SK-N-SH (cell line): ENCODE results near the gene FBXO31. TPM values are rescaled to one million over a fixed set of nuclear protein-coding genes. Genes with fewer than 3 reads are reported as not detected.

Source experiments
- CTCF ChIA-PET: fragments of 300-600, 350-600 bp; formaldehyde crosslinking; extraction: SDS; loops from one replicate; lab custom pipeline; 2021; lab: Yijun Ruan, JAX
- POLR2A ChIA-PET: fragments of 350-600 bp; sonication (Branson Sonifier 250); formaldehyde crosslinking; extraction: SDS; loops from one replicate; lab custom pipeline; 2020; ENCODE audit warnings: antibody characterized with exemption, inconsistent platforms; lab: Yijun Ruan, JAX
- DNase-seq: peaks from one replicate; pipeline ENCODE4 v3.0.0; 2012
- H2AFZ ChIP-seq: fragments of 200-600 bp; sonication (generic); 2 replicates; pipeline ENCODE4 v1.8.1; 2016; ENCODE audit warnings: antibody characterized with exemption, mild to moderate bottlenecking, low read depth
- H3F3A ChIP-seq: fragments of 200-600 bp; sonication (generic); replicated peaks from 2 replicates; pipeline ENCODE3; 2016; ENCODE audit warnings: antibody characterized with exemption, mild to moderate bottlenecking; ENCODE audit not compliant: insufficient read depth
- H3K27ac ChIP-seq, 2 experiments: fragments of 200-500 bp in 1 of 2; fragments of 200-600 bp in 1 of 2; sonication (Bioruptor generic) in 1 of 2; sonication (generic), shearing (Covaris generic) in 1 of 2; 2 replicates each; pipeline versions ENCODE4 v1.5.1 to v1.6.1; 2014 to 2016; ENCODE audit warnings: low read depth in 2 of 2, inconsistent platforms in 1 of 2, low read length in 1 of 2, mild to moderate bottlenecking in 1 of 2, mixed read lengths in 1 of 2
- H3K27me3 ChIP-seq: fragments of 200-600 bp; sonication (generic), shearing (Covaris generic); 2 replicates; pipeline ENCODE4 v1.6.1; 2016; ENCODE audit warnings: mixed run types; ENCODE audit not compliant: insufficient read depth
- H3K36me3 ChIP-seq, 2 experiments: fragments of 200-500 bp in 1 of 2; fragments of 200-600 bp in 1 of 2; sonication (Bioruptor generic) in 1 of 2; sonication (generic) in 1 of 2; replicated peaks in 1 of 2; 2 replicates each; pipeline versions ENCODE3 to v1.5.1; 2014 to 2016; ENCODE audit warnings: low read length in 1 of 2, mild to moderate bottlenecking in 1 of 2; ENCODE audit not compliant: insufficient read depth in 2 of 2, control insufficient read depth in 1 of 2
- H3K4me1 ChIP-seq, 2 experiments: fragments of 200-500 bp in 1 of 2; fragments of 200-600 bp in 1 of 2; sonication (Bioruptor generic) in 1 of 2; sonication (generic), shearing (Covaris generic) in 1 of 2; 2 replicates each; pipeline versions ENCODE4 v1.5.1 to v1.6.1; 2014 to 2016; ENCODE audit warnings: low read depth in 1 of 2, low read length in 1 of 2, mixed run types in 1 of 2; ENCODE audit not compliant: insufficient read depth in 2 of 2, control insufficient read depth in 1 of 2
- H3K4me2 ChIP-seq: fragments of 200-600 bp; sonication (generic), shearing (Covaris generic); 2 replicates; pipeline ENCODE4 v1.6.1; 2017; ENCODE audit warnings: mixed run types
- H3K4me3 ChIP-seq, 2 experiments: fragments of 200-500 bp in 1 of 2; fragments of 200-600 bp in 1 of 2; sonication (Bioruptor generic) in 1 of 2; sonication (generic), shearing (Covaris generic) in 1 of 2; 2 replicates each; pipeline versions ENCODE4 v1.5.1 to v1.8.1; 2014 to 2016; ENCODE audit warnings: low read depth in 2 of 2, inconsistent platforms in 1 of 2, low read length in 1 of 2, mild to moderate bottlenecking in 1 of 2, mixed read lengths in 1 of 2, moderate library complexity in 1 of 2
- H3K79me2 ChIP-seq: fragments of 200-600 bp; sonication (generic); 2 replicates; pipeline ENCODE4 v1.8.1; 2017; ENCODE audit warnings: mild to moderate bottlenecking; ENCODE audit not compliant: insufficient read depth
- H3K9ac ChIP-seq: fragments of 200-600 bp; sonication (generic); 2 replicates; pipeline ENCODE4 v1.6.1; 2017; ENCODE audit warnings: mixed run types
- H3K9me2 ChIP-seq: fragments of 200-600 bp; sonication (generic); 2 replicates; pipeline ENCODE4 v1.6.1; 2017; ENCODE audit warnings: mixed run types
- H3K9me3 ChIP-seq: fragments of 200-600 bp; sonication (generic); 2 replicates; pipeline ENCODE4 v1.6.1; 2017; ENCODE audit warnings: mixed run types, mild to moderate bottlenecking, moderate library complexity
- H4K20me1 ChIP-seq: fragments of 200-600 bp; sonication (generic); 2 replicates; pipeline ENCODE4 v1.6.1; 2017; ENCODE audit warnings: mild to moderate bottlenecking, mixed run types; ENCODE audit not compliant: insufficient read depth
- CTCF ChIP-seq: fragments of 200-600 bp; sonication (generic); IDR thresholded peaks from 2 replicates; pipeline ENCODE4 v1.6.1; 2017; ENCODE audit warnings: antibody characterized with exemption, mild to moderate bottlenecking, moderate library complexity
- ELF1 ChIP-seq: IDR thresholded peaks from 2 replicates; pipeline ENCODE4 v1.4.0; 2012
- EZH2phosphoT487 ChIP-seq: fragments of 200-600 bp; sonication (generic); IDR thresholded peaks from 2 replicates; pipeline ENCODE4 v1.6.1; 2017; ENCODE audit warnings: low read depth, mixed run types, mild to moderate bottlenecking, antibody characterized with exemption, moderate library complexity, borderline replicate concordance
- FOXM1 ChIP-seq: IDR thresholded peaks from 2 replicates; pipeline ENCODE4 v1.4.0; 2012; ENCODE audit warnings: low read depth, mild to moderate bottlenecking
- GABPA ChIP-seq: IDR thresholded peaks from 2 replicates; pipeline ENCODE4 v1.4.0; 2012; ENCODE audit warnings: low read depth, mild to moderate bottlenecking
- GATA2 ChIP-seq: sonication (generic); formaldehyde crosslinking; IDR thresholded peaks from 2 replicates; pipeline ENCODE4 v1.5.0; 2020; ENCODE audit warnings: mild to moderate bottlenecking, missing genetic modification reagents
- IRF3 ChIP-seq: fragments of 150-350 bp; IDR thresholded peaks from 2 replicates; pipeline ENCODE4 v1.6.1; 2016; ENCODE audit warnings: mild to moderate bottlenecking, low read depth, low read length
- MAX ChIP-seq: IDR thresholded peaks from 2 replicates; pipeline ENCODE4 v1.4.0; 2012; ENCODE audit warnings: low read depth
- NFIC ChIP-seq: IDR thresholded peaks from 2 replicates; pipeline ENCODE4 v1.4.0; 2012; ENCODE audit warnings: borderline replicate concordance
- RCOR1 ChIP-seq: fragments of 150-350 bp; IDR thresholded peaks from 2 replicates; pipeline ENCODE4 v1.6.1; 2017; ENCODE audit warnings: antibody characterized with exemption, low read length
- RFX5 ChIP-seq: IDR thresholded peaks from 2 replicates; pipeline ENCODE4 v1.6.1; 2012; ENCODE audit warnings: mild to moderate bottlenecking, improper control_type of control experiment, low read length
- RXRA ChIP-seq: IDR thresholded peaks from 2 replicates; pipeline ENCODE4 v1.4.0; 2012; ENCODE audit warnings: low read depth, mild to moderate bottlenecking, borderline replicate concordance
- SMC3 ChIP-seq: IDR thresholded peaks from 2 replicates; pipeline ENCODE4 v1.6.1; 2012; ENCODE audit warnings: low read depth, low read length, improper control_type of control experiment
- USF1 ChIP-seq: IDR thresholded peaks from 2 replicates; pipeline ENCODE4 v1.4.0; 2012; ENCODE audit warnings: low read depth, borderline replicate concordance
- whole genome bisulfite sequencing: methylation state at CpG from one replicate; pipeline ENCODE4 v1.1.6; 2017; ENCODE audit warnings: low lambda C conversion rate; 5-methylcytosine and 5-hydroxymethylcytosine counted together
- polyA plus RNA-seq, 3 experiments: library from polyadenylated mRNA; depleted of rRNA; stranded (reverse); fragments of >200 nt; gene quantifications; 2 replicates each; pipeline ENCODE4 v1.2.3, GENCODE V29; 2012

The FBXO31 gene
- polyA plus RNA-seq, 1 of the 3 experiments (the other 2 are of a cell fraction): 14.2 TPM

GRCh38 chr16:87330646-87331045 lies 52.9 kb downstream of the FBXO31 start:
- DNase-seq: no peak
- no peak for TF ChIP-seq CTCF
- TF ChIP-seq ELF1: no peak
- no peak for TF ChIP-seq USF1
- no peak for TF ChIP-seq SMC3
- TF ChIP-seq EZH2phosphoT487: no peak
- TF ChIP-seq GABPA: no peak
- no peak for TF ChIP-seq NFIC
- TF ChIP-seq GATA2 (CRISPR knock-in tag): no peak
- no peak for TF ChIP-seq MAX
- no peak for TF ChIP-seq RXRA
- no peak for TF ChIP-seq RFX5
- no peak for TF ChIP-seq RCOR1
- H3K4me3 ChIP-seq: no peak overlapping the region
- H3K4me1 ChIP-seq: no peaks in the 10 kb centered on the region
- H3K9me3 ChIP-seq: no peaks in the 10 kb centered on the region
- no peaks in the 10 kb centered on the region for H3K27me3 ChIP-seq
- H3K36me3 ChIP-seq: peaks cover 0 to 46% of the 10 kb centered on the region in 2 experiments
- H3F3A ChIP-seq: no peaks in the 10 kb centered on the region
- H4K20me1 ChIP-seq: 0 out of 2 replicates have a peak, but pooled peaks cover 4% of the 10 kb centered on the region
- H3K4me2 ChIP-seq: no peak overlapping the region
- H2AFZ ChIP-seq: no peak overlapping the region
- CTCF ChIA-PET: interaction anchor here (1.6 kb wide), 1 partner anchor 13 kb away, joined by 4 read pairs; the partner anchor contains the start of gene C16orf95
- H3K79me2 ChIP-seq: no peaks in the 10 kb centered on the region
- H3K27ac ChIP-seq: no peak overlapping the region
- WGBS: 88% methylated on average over 15 of the region's 15 CpGs
- POLR2A ChIA-PET: interaction anchor here (0.5 to 2.1 kb wide), 2 partner anchors 53 to 1548 kb away, joined by 3 to 6 read pairs; partner anchors contain the start of gene FBXO31
- no peak overlapping the region for H3K9ac ChIP-seq
- no peaks in the 10 kb centered on the region for H3K9me2 ChIP-seq

GRCh38 chr16:87330257-87330624 lies 53.3 kb downstream of the FBXO31 start:
- Histone ChIP-seq H3K4me3 (no peak overlapping the region), H3K36me3 (peaks cover 0 to 44% of the 10 kb centered on the region in 2 experiments), H2AFZ (no peak overlapping the region), H3K9me3 (no peaks in the 10 kb centered on the region), H4K20me1 (0 out of 2 replicates have a peak, but pooled peaks cover 4% of the 10 kb centered on the region), H3K27ac (no peak overlapping the region), H3K9ac (no peak overlapping the region), H3K4me1 (no peaks in the 10 kb centered on the region; a peak in 1 of 4 replicates), H3K79me2 (no peaks in the 10 kb centered on the region), H3K9me2 (no peaks in the 10 kb centered on the region), H3F3A (no peaks in the 10 kb centered on the region), H3K4me2 (no peak overlapping the region), H3K27me3 (no peaks in the 10 kb centered on the region)
- POLR2A ChIA-PET: no interaction called here
- no peak for TF ChIP-seq FOXM1
- TF ChIP-seq IRF3: no peak
- no peak for DNase-seq
- CTCF ChIA-PET: no interaction called here
- WGBS: 94% methylated on average over 11 of the region's 11 CpGs
